HepG2 (cell line): ENCODE results near the gene ALCAM. TPM values are rescaled to one million over a fixed set of nuclear protein-coding genes. Genes with fewer than 3 reads are reported as not detected.

ENCODE experiments used
- ARHGAP35 ChIP-seq: sonication (generic); formaldehyde crosslinking; IDR thresholded peaks from 2 replicates; pipeline ENCODE4 v1.9.0; 2022; ENCODE audit warnings: mild to moderate bottlenecking, inconsistent platforms, moderate library complexity, missing genetic modification reagents, borderline replicate concordance
- ELF3 ChIP-seq: IDR thresholded peaks from 2 replicates; pipeline ENCODE4 v1.6.1; 2016; ENCODE audit warnings: missing genetic modification reagents, missing compliant biosample characterization
- FOXC1 ChIP-seq: sonication (generic); formaldehyde crosslinking; IDR thresholded peaks from 2 replicates; pipeline ENCODE4 v1.8.0; 2022; ENCODE audit warnings: mild to moderate bottlenecking, missing genetic modification reagents, borderline replicate concordance
- KDM5B ChIP-seq: sonication (generic); formaldehyde crosslinking; IDR thresholded peaks from 2 replicates; pipeline ENCODE4 v1.4.0; 2020; ENCODE audit warnings: missing genetic modification reagents, mild to moderate bottlenecking, borderline replicate concordance
- KMT2B ChIP-seq: IDR thresholded peaks from 2 replicates; pipeline ENCODE4 v1.6.1; 2016; ENCODE audit warnings: missing genetic modification reagents, missing compliant biosample characterization
- MED13 ChIP-seq: sonication (generic); formaldehyde crosslinking; IDR thresholded peaks from 2 replicates; pipeline ENCODE4 v1.5.0; 2020; ENCODE audit warnings: missing genetic modification reagents
- MLLT10 ChIP-seq: sonication (generic); formaldehyde crosslinking; IDR thresholded peaks from 2 replicates; pipeline ENCODE4 v1.4.0; 2020; ENCODE audit warnings: missing genetic modification reagents
- NCOA2 ChIP-seq: sonication (generic); formaldehyde crosslinking; IDR thresholded peaks from 2 replicates; pipeline ENCODE4 v1.8.0; 2022; ENCODE audit warnings: inconsistent platforms
- NFE2L2 ChIP-seq: fragments of 150-350 bp; IDR thresholded peaks from 2 replicates; pipeline ENCODE4 v1.6.1; 2014; ENCODE audit warnings: low read length
- NONO ChIP-seq, 2 experiments: fragments of 450-650 bp in 1 of 2; sonication (generic) in 1 of 2; formaldehyde crosslinking in 1 of 2; IDR thresholded peaks in 1 of 2; conservative IDR thresholded peaks in 1 of 2; 2 replicates each; pipeline versions ENCODE4 v1.6.1 to v1.8.0; 2017 to 2022; ENCODE audit warnings: mild to moderate bottlenecking in 1 of 2, missing genetic modification reagents in 1 of 2, moderate library complexity in 1 of 2
- SMYD3 ChIP-seq: sonication (generic); formaldehyde crosslinking; IDR thresholded peaks from 2 replicates; pipeline ENCODE4 v1.8.1; 2023; ENCODE audit warnings: mild to moderate bottlenecking, missing genetic modification reagents
- ZBTB8A ChIP-seq: sonication (generic); formaldehyde crosslinking; IDR thresholded peaks from 2 replicates; pipeline ENCODE4 v1.4.0; 2020; ENCODE audit warnings: mild to moderate bottlenecking, low read depth, missing genetic modification reagents, borderline replicate concordance
- ZFYVE20 ChIP-seq: sonication (generic); formaldehyde crosslinking; IDR thresholded peaks from 2 replicates; pipeline ENCODE4 v1.8.0; 2023; ENCODE audit warnings: low read depth, mild to moderate bottlenecking, moderate library complexity, missing genetic modification reagents, borderline replicate concordance
- ZNF256 ChIP-seq: sonication (generic); formaldehyde crosslinking; conservative IDR thresholded peaks from 2 replicates; pipeline ENCODE4 v1.4.0; 2020; ENCODE audit warnings: missing genetic modification reagents
- ZNF343 ChIP-seq: sonication (generic); formaldehyde crosslinking; IDR thresholded peaks from 2 replicates; pipeline ENCODE4 v1.4.0; 2020; ENCODE audit warnings: mild to moderate bottlenecking, missing genetic modification reagents
- ZNF567 ChIP-seq: sonication (generic); formaldehyde crosslinking; IDR thresholded peaks from 2 replicates; pipeline ENCODE4 v1.8.1; 2023; ENCODE audit warnings: mild to moderate bottlenecking, missing genetic modification reagents, borderline replicate concordance
- polyA plus RNA-seq, 8 experiments: library from polyadenylated mRNA; depleted of rRNA in 3 of 8; stranded (reverse) in 7 of 8; unstranded in 1 of 8; fragments of >200 nt; fragmentation: Illumina TruSeq in 4 of 8; extraction: Trizol in 4 of 8; gene quantifications; 2 replicates each; pipeline versions ENCODE4 v1.2.1 to v1.2.3, GENCODE V29; 2011 to 2016; ENCODE audit warnings: low read depth in 4 of 8, missing spikeins in 1 of 8, mixed read lengths in 1 of 8; ENCODE audit not compliant: insufficient read depth in 1 of 8
- total RNA-seq, 5 experiments: library from RNA; depleted of rRNA; stranded (reverse); fragments of >200 nt; fragmentation: Illumina TruSeq; extraction: Trizol; gene quantifications; 2 replicates each; pipeline ENCODE4 v1.2.3, GENCODE V29; 2016; ENCODE audit warnings: low read depth in 1 of 5
- TF ChIP-seq, protein P1 (sequence below): sonication (generic); formaldehyde crosslinking; IDR thresholded peaks from 2 replicates; pipeline ENCODE4 v1.4.0; 2020; ENCODE audit warnings: missing genetic modification reagents
- TF ChIP-seq, protein P2 (sequence below): sonication (generic); formaldehyde crosslinking; IDR thresholded peaks from 2 replicates; pipeline ENCODE4 v1.4.0; 2020; ENCODE audit warnings: mild to moderate bottlenecking, missing genetic modification reagents
- TF ChIP-seq, protein P3 (sequence below): sonication (generic); formaldehyde crosslinking; IDR thresholded peaks from 2 replicates; pipeline ENCODE4 v1.4.0; 2020; ENCODE audit warnings: low read depth, missing genetic modification reagents
- TF ChIP-seq, protein P4 (sequence below): sonication (generic); formaldehyde crosslinking; IDR thresholded peaks from 2 replicates; pipeline ENCODE4 v1.5.0; 2020; ENCODE audit warnings: mild to moderate bottlenecking, missing genetic modification reagents
- TF ChIP-seq, protein P5 (sequence below): IDR thresholded peaks from 2 replicates; pipeline ENCODE4 v1.6.1; 2016

ALCAM gene
- total and polyA plus RNA-seq, 2 of the 13 experiments (the other 11 are each of a cell fraction or from before 2014, with no cell fraction given) = 26.0 to 33.1 TPM

DNA sequence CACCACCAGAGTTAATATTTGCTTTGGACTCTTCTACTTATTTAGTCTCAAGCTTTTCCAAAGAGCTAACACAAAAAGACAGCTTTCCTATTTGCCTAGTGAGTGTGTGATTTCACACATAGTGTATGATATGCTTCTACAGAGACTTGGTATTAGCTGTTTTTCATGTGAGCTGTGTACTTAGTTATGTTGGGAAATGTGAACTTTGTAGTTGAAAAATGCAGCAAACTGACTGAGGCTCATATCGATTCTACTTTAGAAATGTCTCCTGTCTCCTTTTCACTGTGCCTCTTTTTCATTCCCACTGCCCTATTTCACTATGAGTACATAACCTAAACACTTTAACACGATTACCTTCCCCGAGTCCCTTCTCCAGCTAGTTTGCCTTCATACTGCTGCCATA, 136.5 kb downstream of the ALCAM start (continued):
- TF ChIP-seq, protein P1, sequence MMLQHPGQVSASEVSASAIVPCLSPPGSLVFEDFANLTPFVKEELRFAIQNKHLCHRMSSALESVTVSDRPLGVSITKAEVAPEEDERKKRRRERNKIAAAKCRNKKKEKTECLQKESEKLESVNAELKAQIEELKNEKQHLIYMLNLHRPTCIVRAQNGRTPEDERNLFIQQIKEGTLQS (CRISPR knock-in tag) = no peak
- TF ChIP-seq KDM5B (no peak), ZNF567 (CRISPR knock-in tag) (no peak), MLLT10 (CRISPR knock-in tag) (no peak), ZFYVE20 (CRISPR knock-in tag) (no peak), ELF3 (CRISPR knock-in tag) (peak; percentile 92), ARHGAP35 (CRISPR knock-in tag) (no peak), NFE2L2 (no peak), ZBTB8A (CRISPR knock-in tag) (no peak; the same call in 1 of the 2 replicates), KMT2B (peak; percentile 63; the same call in 1 of the 2 replicates), ZNF256 (no peak), SMYD3 (CRISPR knock-in tag) (peak; percentile 44; the same call in 1 of the 2 replicates), MED13 (no peak), FOXC1 (CRISPR knock-in tag) (no peak), NONO (IDR thresholded peaks at IDR 0.05) (no peak), NONO (CRISPR knock-in tag; conservative IDR thresholded peaks at IDR 0.05) (peak; percentile 84), NCOA2 (CRISPR knock-in tag) (peak; percentile 93), ZNF343 (CRISPR knock-in tag) (no peak)
- TF ChIP-seq, protein P2, sequence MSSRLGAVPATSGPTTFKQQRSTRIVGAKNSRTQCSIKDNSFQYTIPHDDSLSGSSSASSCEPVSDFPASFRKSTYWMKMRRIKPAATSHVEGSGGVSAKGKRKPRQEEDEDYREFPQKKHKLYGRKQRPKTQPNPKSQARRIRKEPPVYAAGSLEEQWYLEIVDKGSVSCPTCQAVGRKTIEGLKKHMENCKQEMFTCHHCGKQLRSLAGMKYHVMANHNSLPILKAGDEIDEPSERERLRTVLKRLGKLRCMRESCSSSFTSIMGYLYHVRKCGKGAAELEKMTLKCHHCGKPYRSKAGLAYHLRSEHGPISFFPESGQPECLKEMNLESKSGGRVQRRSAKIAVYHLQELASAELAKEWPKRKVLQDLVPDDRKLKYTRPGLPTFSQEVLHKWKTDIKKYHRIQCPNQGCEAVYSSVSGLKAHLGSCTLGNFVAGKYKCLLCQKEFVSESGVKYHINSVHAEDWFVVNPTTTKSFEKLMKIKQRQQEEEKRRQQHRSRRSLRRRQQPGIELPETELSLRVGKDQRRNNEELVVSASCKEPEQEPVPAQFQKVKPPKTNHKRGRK (CRISPR knock-in tag) = no peak
- TF ChIP-seq, protein P3, sequence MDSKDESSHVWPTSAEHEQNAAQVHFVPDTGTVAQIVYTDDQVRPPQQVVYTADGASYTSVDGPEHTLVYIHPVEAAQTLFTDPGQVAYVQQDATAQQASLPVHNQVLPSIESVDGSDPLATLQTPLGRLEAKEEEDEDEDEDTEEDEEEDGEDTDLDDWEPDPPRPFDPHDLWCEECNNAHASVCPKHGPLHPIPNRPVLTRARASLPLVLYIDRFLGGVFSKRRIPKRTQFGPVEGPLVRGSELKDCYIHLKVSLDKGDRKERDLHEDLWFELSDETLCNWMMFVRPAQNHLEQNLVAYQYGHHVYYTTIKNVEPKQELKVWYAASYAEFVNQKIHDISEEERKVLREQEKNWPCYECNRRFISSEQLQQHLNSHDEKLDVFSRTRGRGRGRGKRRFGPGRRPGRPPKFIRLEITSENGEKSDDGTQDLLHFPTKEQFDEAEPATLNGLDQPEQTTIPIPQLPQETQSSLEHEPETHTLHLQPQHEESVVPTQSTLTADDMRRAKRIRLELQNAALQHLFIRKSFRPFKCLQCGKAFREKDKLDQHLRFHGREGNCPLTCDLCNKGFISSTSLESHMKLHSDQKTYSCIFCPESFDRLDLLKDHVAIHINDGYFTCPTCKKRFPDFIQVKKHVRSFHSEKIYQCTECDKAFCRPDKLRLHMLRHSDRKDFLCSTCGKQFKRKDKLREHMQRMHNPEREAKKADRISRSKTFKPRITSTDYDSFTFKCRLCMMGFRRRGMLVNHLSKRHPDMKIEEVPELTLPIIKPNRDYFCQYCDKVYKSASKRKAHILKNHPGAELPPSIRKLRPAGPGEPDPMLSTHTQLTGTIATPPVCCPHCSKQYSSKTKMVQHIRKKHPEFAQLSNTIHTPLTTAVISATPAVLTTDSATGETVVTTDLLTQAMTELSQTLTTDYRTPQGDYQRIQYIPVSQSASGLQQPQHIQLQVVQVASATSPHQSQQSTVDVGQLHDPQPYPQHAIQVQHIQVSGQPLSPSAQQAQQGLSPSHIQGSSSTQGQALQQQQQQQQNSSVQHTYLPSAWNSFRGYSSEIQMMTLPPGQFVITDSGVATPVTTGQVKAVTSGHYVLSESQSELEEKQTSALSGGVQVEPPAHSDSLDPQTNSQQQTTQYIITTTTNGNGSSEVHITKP = no peak
- TF ChIP-seq, protein P4, sequence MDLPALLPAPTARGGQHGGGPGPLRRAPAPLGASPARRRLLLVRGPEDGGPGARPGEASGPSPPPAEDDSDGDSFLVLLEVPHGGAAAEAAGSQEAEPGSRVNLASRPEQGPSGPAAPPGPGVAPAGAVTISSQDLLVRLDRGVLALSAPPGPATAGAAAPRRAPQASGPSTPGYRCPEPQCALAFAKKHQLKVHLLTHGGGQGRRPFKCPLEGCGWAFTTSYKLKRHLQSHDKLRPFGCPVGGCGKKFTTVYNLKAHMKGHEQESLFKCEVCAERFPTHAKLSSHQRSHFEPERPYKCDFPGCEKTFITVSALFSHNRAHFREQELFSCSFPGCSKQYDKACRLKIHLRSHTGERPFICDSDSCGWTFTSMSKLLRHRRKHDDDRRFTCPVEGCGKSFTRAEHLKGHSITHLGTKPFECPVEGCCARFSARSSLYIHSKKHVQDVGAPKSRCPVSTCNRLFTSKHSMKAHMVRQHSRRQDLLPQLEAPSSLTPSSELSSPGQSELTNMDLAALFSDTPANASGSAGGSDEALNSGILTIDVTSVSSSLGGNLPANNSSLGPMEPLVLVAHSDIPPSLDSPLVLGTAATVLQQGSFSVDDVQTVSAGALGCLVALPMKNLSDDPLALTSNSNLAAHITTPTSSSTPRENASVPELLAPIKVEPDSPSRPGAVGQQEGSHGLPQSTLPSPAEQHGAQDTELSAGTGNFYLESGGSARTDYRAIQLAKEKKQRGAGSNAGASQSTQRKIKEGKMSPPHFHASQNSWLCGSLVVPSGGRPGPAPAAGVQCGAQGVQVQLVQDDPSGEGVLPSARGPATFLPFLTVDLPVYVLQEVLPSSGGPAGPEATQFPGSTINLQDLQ = no peak
- TF ChIP-seq, protein P5, sequence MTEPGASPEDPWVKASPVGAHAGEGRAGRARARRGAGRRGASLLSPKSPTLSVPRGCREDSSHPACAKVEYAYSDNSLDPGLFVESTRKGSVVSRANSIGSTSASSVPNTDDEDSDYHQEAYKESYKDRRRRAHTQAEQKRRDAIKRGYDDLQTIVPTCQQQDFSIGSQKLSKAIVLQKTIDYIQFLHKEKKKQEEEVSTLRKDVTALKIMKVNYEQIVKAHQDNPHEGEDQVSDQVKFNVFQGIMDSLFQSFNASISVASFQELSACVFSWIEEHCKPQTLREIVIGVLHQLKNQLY = peak; percentile 65
